ENCODE results near the gene CCDC112.
"Not testable (repeated sequence)": the region's sequence is repeated elsewhere in the genome, so short reads cannot be mapped to it uniquely, and the experiment has no call there.

The CCDC112 gene

DNA sequence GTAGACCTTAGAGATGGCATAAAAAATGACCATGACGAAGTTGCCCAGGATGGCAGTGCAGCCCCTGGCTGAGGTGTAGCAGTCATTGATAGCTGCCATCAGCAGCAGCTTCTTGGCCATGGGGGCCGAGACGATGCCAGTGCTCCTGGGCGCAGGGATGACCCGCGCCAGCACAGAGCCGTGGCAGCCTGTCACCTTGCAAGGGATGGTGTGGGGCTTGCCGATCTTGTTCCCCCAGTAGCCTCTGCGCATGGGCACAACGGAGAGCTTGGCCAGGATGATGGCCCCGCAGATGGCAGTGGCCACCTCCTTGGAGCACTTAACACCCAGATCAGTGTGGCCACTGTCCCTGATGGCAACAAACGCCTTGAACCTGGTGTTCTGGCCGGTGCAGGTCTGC is 31.7 kb downstream of the CCDC112 start:
- in situ Hi-C loops (cut with HindIII; ENCODE audit: low sequenced_read_pairs) = no loop called here

DNA sequence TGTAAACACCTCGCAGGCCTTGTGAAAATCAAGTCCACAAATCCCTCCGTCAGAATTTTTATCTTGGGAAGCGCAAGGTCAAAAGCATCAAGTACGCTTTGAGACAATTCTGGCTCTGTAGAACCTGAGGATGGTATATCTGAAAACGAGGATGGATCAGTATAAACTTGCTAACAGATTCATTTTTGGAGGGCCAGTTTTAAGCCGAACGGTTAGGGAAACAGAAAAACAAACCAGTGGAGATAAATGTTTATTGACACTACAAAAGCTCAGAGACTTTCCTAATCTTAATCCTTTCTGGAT is 33.4 kb downstream of the CCDC112 start:
- in situ Hi-C loops (cut with HindIII; ENCODE audit: low sequenced_read_pairs) = no loop called here

GRCh38 chr5:115262321-115263077 is 34.0 kb downstream of the CCDC112 start, which contains the start of gene PGGT1B:
Gene PGGT1B, minus strand, starts transcription at chr5:115262877. Its CDS starts 26 bp downstream, at chr5:115262851.
- in situ Hi-C loops (cut with HindIII; ENCODE audit: low sequenced_read_pairs) = no loop called here

- in situ Hi-C loops (cut with HindIII; ENCODE audit: low sequenced_read_pairs) = no loop called here
Observed at GRCh38 chr5:115262011-115262320, 34.5 kb downstream of the CCDC112 start.

DNA sequence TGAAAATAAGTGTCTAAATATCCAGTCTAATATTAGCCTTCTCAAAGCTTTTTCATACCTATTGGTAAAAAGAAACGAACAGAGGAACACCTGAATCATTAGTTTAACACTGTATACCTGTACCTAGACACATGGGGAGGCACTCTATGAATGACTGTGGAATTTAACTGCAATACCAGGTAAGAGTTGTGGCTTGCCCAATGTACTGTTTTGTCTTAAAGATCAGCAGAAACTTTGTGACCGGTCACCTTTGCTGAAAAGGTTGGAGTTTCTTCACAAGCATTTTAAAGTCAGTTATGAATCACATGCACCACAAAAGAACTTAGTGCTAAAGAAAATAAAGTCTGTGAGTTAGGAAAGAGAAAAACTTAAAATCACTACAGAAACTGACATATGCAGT is 36.2 kb downstream of the CCDC112 start:
- in situ Hi-C loops (cut with HindIII; ENCODE audit: low sequenced_read_pairs) = no loop called here

- in situ Hi-C loops (cut with HindIII; ENCODE audit: low sequenced_read_pairs) = no loop called here
Observed at GRCh38 chr5:115257981-115258380, 38.5 kb downstream of the CCDC112 start.

DNA sequence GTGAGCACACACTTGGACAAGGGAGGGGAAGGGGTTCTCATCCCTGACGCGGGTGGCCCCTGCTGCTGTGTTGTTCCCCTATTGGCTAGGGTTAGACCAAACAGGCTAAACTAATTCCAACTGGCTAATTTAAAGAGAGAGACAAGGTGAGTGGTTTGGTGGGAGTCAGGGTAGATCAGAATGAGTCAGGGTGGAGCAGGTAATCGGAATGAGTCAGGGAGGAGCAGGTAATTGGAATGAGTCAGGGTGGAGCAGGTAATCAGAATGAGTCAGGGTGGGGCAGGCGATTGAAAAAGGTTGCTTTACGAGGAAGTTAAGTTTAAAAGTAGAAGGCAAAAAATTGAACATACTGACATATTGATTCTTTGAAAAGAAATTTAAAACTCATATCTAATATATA is 47.1 kb downstream of the CCDC112 start:
- in situ Hi-C loops (cut with HindIII; ENCODE audit: low sequenced_read_pairs) = not testable (repeated sequence)

- in situ Hi-C loops (cut with HindIII; ENCODE audit: low sequenced_read_pairs) = no loop called here
Observed at GRCh38 chr5:115246361-115246991, 50.0 kb downstream of the CCDC112 start.

- in situ Hi-C loops (cut with HindIII; ENCODE audit: low sequenced_read_pairs) = no loop called here
Observed at GRCh38 chr5:115243412-115243811, 53.0 kb downstream of the CCDC112 start.

DNA sequence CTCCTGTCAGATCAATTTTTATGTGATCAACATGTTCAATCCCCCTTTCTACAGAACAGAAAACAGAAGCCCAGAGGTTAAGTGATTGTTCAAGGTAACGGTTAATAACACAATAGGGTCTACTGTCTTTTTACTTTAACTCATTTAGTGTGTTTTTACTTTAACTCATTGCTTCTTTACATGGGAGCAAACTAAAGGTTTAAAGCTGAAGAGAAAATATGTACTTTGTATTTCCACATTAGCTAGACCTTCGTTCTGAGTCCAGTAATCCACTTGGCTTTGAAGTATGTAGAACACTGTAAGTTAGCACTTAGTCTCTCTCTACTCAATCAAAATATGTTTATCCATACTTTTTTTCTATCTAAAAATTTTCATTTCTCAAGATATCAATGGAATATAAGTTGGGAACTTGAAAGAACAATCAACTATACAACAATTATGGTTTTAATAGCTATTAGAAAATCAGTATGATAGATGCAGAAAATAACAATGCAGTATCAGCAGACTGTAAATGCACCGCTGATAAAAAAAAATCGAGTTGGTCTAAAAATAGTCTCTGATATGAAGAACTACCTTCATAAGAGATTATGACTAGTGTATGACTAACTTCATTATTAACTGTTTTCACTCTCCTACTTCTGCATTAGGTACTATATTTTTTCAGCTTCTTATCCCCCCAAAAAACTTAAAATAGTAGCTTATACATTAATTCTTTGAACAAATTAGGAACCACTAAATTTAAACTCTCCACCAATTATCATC is 54.4 kb downstream of the CCDC112 start:
- in situ Hi-C loops (cut with HindIII; ENCODE audit: low sequenced_read_pairs) = no loop called here

DNA sequence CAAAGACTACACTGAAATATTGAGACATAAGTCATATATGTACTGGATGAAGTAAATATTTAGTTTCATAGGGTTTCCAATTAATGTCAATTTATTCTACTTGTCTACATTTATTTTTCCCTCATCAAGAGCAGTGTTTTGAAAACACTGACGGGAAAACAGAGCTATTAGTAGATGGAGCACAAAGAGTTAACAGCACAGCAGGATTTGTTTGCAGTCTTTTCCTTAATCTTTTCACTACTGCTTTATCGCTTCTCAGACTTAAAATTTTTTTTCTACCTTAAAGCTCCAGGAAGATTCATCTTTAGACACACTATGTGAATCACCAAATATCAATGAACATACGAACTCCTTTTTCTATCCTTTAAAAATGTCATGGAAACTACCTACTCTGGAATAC is 59.4 kb downstream of the CCDC112 start:
- in situ Hi-C loops (cut with HindIII; ENCODE audit: low sequenced_read_pairs) = no loop called here

GRCh38 chr5:115236599-115236998 is 59.9 kb downstream of the CCDC112 start:
- in situ Hi-C loops (cut with HindIII; ENCODE audit: low sequenced_read_pairs) = no loop called here

DNA sequence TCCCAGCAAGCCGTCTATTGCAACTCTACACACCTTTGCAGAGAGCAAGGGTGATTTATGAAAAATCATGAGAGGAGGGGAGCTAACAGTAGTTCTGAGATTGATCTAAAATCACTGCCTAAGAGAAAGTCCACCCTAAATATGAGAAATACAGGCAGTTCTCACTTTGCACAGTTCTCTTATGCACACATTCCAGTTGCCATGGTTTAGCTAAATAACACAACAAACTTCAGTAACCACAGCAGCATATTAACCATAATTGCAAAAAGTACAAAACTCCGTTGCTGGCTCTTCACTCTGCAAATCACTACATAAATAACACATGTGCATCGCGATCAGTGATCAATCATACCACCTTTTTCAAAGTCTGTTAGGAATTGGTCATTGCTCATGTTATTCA is 64.9 kb downstream of the CCDC112 start:
- in situ Hi-C loops (cut with HindIII; ENCODE audit: low sequenced_read_pairs) = no loop called here

GRCh38 chr5:115229606-115230005 is 66.8 kb downstream of the CCDC112 start:
- in situ Hi-C loops (cut with HindIII; ENCODE audit: low sequenced_read_pairs) = no loop called here

DNA sequence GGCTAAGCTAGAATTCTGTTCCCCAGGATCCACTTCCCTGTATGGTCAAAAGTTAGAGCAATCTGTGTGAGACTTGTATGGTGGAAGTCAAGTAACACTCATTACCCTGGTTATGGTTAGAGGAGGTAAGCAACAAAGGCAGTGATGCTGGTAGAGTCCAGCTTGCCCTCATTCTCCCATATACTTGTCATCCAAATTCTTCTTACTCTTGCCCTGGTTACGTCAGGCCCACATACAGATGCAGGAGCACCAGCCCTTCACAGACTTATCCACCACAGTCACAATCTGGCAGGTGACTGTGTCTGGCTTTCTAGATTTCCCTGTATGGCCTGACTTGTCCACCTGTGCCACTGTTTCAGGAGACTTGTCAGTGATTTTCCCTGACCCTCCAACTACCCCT is 69.2 kb downstream of the CCDC112 start:
- in situ Hi-C loops (cut with HindIII; ENCODE audit: low sequenced_read_pairs) = no loop called here

All from endothelial cell of hepatic sinusoid (primary cell).